HFF-Myc (cell line): ENCODE measurements around the gene AICDA.
"Not testable (repeated sequence)": the region's sequence is repeated elsewhere in the genome, so short reads cannot be mapped to it uniquely, and the experiment has no call there.

Experiments
- DNase-seq: peaks from one replicate; pipeline ENCODE4 v3.0.0-alpha.2; 2011; ENCODE audit warnings: low read depth; ENCODE audit errors: extremely low read depth
- H3K4me3 ChIP-seq: replicated peaks from 2 replicates; pipeline ENCODE4 v1.5.1; 2011; ENCODE audit warnings: low read depth, mild to moderate bottlenecking, control low read depth, low read length
- CTCF ChIP-seq: IDR thresholded peaks from 2 replicates; pipeline ENCODE4 v1.5.1; 2012; ENCODE audit warnings: mild to moderate bottlenecking, low read depth, low read length, control low read depth; ENCODE audit errors: missing control alignments

AICDA gene

DNA sequence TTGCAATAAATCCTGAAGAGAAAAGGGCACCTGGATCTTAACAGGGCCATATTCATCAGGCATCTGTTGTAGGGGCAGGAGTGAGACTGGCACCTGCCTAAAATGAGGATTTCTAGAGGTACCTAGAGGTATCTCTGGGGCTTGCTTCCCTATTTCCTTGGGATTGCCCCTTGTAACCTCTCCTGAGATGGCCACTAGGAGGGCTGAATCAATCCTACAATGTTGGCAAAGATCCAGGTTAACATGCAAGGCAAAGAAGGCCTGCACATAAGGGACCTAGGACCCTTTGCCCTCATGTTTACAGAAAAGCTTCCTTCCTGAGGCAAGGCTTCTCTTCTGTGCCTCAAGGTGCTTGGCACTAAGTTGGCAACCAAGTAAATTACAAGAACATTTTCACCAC is 46.1 kb downstream of the AICDA start:
- DNase-seq: no peak
- H3K4me3 ChIP-seq: no peak overlapping the region
- TF ChIP-seq CTCF: no peak

DNA sequence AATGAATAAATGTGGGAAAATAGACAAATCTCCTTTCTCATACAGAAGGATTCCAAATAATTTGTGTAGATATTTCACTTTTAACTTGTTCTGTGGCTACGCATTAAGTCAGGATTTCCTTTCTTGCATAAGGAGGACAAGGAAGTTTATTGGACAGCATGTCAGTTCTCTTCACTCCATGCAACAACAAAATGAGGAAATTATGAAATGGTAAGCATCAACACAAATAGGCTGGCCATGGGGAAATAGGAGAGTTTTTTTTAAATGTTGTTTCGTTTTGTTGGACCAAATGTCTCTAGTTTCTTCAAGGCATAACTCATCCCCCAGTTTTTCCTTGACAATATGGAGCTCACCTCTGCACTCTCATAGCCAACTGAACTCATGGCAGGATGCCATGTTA is 46.6 kb downstream of the AICDA start:
- not testable (repeated sequence) for DNase-seq, H3K4me3 ChIP-seq

GRCh38 chr12:8564656-8565055 is 48.0 kb downstream of the AICDA start:
- no peak for TF ChIP-seq CTCF
- no peak for DNase-seq
- H3K4me3 ChIP-seq: no peak overlapping the region

- no peak overlapping the region for H3K4me3 ChIP-seq
- no peak for DNase-seq
- TF ChIP-seq CTCF: no peak
Measured at GRCh38 chr12:8563356-8563755, 49.3 kb downstream of the AICDA start.

DNA sequence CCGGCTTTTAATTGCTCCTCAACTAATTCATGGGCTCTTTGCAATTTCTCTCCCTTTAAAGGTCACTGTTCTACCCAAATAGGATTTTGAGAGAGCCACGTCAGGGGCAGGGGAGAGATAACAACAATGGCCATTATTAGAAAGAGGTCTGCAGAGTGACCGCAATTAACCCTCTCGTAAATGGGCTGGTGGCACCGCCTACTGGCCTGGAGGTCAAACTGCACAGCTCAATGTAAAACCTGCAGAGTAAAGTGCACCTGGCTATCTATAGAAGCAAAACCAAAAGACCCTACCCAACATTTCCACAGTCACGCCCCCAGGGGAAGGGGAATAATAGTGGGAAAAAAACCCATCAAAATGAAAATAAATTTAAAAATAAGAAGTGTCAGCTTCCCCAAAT is 50.3 kb downstream of the AICDA start:
- no peak for DNase-seq
- H3K4me3 ChIP-seq: no peak overlapping the region
- peak; percentile 27 for TF ChIP-seq CTCF

GRCh38 chr12:8561011-8561410 is 51.6 kb downstream of the AICDA start:
- no peak for TF ChIP-seq CTCF
- DNase-seq: no peak
- no peak overlapping the region for H3K4me3 ChIP-seq

GRCh38 chr12:8559676-8560075 is 53.0 kb downstream of the AICDA start:
- no peak for TF ChIP-seq CTCF
- DNase-seq: no peak
- no peak overlapping the region for H3K4me3 ChIP-seq
